SU-DHL-6 (cell line): Measurements from ENCODE around the gene AXDND1.

Experiments used
- H2AFZ ChIP-seq: fragments of 200-600 bp; sonication (generic); 2 replicates; pipeline ENCODE4 v1.6.1; 2014; ENCODE audit warnings: low read depth, mild to moderate bottlenecking, moderate library complexity, mixed read lengths, antibody characterized with exemption, low read length; ENCODE audit not compliant: severe bottlenecking
- H3F3A ChIP-seq: fragments of 200-600 bp; shearing (Covaris generic); 2 replicates; pipeline ENCODE4 v1.6.0; 2016; ENCODE audit warnings: antibody characterized with exemption, mild to moderate bottlenecking; ENCODE audit not compliant: insufficient read depth
- H3K27ac ChIP-seq: fragments of 200-600 bp; sonication (generic); 2 replicates; pipeline ENCODE4 v1.5.1; 2016; ENCODE audit warnings: low read depth, mild to moderate bottlenecking, low read length, moderate library complexity, mixed read lengths
- H3K27me3 ChIP-seq: fragments of 200-600 bp; sonication (generic), shearing (Covaris generic); 2 replicates; pipeline ENCODE4 v1.6.0; 2014; ENCODE audit warnings: mild to moderate bottlenecking, low read length
- H3K36me3 ChIP-seq: fragments of 200-600 bp; sonication (generic); 2 replicates; pipeline ENCODE4 v1.6.1; 2014; ENCODE audit warnings: mild to moderate bottlenecking, low read length, mixed read lengths
- H3K4me2 ChIP-seq: fragments of 300-600, 200-600 bp; shearing (Covaris generic), sonication (generic); 2 replicates; pipeline ENCODE4 v1.6.0; 2014; ENCODE audit warnings: low read length, low read depth, mild to moderate bottlenecking; ENCODE audit not compliant: poor library complexity, severe bottlenecking
- H3K4me3 ChIP-seq: fragments of 200-600 bp; sonication (generic); 2 replicates; pipeline ENCODE4 v1.5.1; 2014; ENCODE audit warnings: antibody characterized with exemption, low read length, mild to moderate bottlenecking, mixed read lengths; ENCODE audit not compliant: insufficient read depth, poor library complexity, severe bottlenecking
- H3K79me2 ChIP-seq: fragments of 200-600 bp; sonication (generic); 2 replicates; pipeline ENCODE4 v1.6.1; 2014; ENCODE audit warnings: mild to moderate bottlenecking, low read length, moderate library complexity; ENCODE audit not compliant: insufficient read depth
- H3K9ac ChIP-seq: fragments of 200-600 bp; sonication (generic); 2 replicates; pipeline ENCODE4 v1.7.0; 2014; ENCODE audit warnings: mild to moderate bottlenecking, low read length
- H3K9me2 ChIP-seq: fragments of 200-600 bp; sonication (generic); replicated peaks from 2 replicates; pipeline ENCODE4 v1.6.1; 2014; ENCODE audit warnings: low read length; ENCODE audit not compliant: insufficient read depth
- H3K9me3 ChIP-seq: fragments of 200-600 bp; sonication (generic); 2 replicates; pipeline ENCODE4 v1.6.1; 2014; ENCODE audit warnings: low read length, mixed read lengths; ENCODE audit not compliant: insufficient read depth
- H4K20me1 ChIP-seq: fragments of 200-600 bp; sonication (generic); 2 replicates; pipeline ENCODE4 v1.6.1; 2014; ENCODE audit warnings: low read depth, mild to moderate bottlenecking, antibody characterized with exemption, low read length, moderate library complexity, mixed read lengths
- EZH2phosphoT487 ChIP-seq: fragments of 200-600 bp; sonication (generic), shearing (Covaris generic); conservative IDR thresholded peaks from 2 replicates; pipeline ENCODE4 v1.6.1; 2018; ENCODE audit warnings: mild to moderate bottlenecking, antibody characterized with exemption, low read length, moderate library complexity, mixed read lengths
- TF ChIP-seq, protein P1 (sequence below): fragments of 200-600 bp; sonication (generic); IDR thresholded peaks from one replicate; pipeline ENCODE4 v1.5.1; 2017; ENCODE audit warnings: antibody characterized with exemption, mild to moderate bottlenecking, low read length, moderate library complexity; ENCODE audit not compliant: insufficient read depth, poor library complexity, severe bottlenecking

AXDND1 gene

DNA sequence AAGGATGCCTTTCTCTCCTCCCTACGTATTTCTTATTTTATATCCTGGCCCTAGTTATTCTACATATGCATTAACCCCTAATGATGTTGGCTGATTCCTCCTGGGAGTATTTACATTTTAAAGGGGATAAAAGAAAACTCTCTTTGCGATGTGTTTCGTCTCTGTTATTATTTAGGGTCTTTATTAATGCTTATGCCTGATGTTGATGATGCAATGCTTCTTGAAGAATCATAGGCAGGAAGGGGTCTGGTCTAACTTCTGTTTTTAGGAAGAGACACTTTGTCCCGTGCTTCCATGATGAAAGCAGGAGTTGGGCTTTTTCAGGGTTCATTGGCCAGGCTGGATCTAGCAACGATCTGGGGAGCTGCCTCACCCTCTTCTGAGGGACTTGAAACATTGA, 210.7 kb downstream of the AXDND1 start:
- no peak overlapping the region for H3K27ac ChIP-seq
- H3K4me2 ChIP-seq, result no peak overlapping the region
- no peak for TF ChIP-seq EZH2phosphoT487
- TF ChIP-seq, protein P1, sequence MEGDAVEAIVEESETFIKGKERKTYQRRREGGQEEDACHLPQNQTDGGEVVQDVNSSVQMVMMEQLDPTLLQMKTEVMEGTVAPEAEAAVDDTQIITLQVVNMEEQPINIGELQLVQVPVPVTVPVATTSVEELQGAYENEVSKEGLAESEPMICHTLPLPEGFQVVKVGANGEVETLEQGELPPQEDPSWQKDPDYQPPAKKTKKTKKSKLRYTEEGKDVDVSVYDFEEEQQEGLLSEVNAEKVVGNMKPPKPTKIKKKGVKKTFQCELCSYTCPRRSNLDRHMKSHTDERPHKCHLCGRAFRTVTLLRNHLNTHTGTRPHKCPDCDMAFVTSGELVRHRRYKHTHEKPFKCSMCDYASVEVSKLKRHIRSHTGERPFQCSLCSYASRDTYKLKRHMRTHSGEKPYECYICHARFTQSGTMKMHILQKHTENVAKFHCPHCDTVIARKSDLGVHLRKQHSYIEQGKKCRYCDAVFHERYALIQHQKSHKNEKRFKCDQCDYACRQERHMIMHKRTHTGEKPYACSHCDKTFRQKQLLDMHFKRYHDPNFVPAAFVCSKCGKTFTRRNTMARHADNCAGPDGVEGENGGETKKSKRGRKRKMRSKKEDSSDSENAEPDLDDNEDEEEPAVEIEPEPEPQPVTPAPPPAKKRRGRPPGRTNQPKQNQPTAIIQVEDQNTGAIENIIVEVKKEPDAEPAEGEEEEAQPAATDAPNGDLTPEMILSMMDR, result no peak
- H3K36me3 ChIP-seq, result no peaks in the 10 kb centered on the region
- H4K20me1 ChIP-seq, result no peaks in the 10 kb centered on the region
- H3K9me3 ChIP-seq, result no peaks in the 10 kb centered on the region
- H3K27me3 ChIP-seq, result no peaks in the 10 kb centered on the region
- H3K4me3 ChIP-seq, result no peak overlapping the region
- H3F3A ChIP-seq, result no peaks in the 10 kb centered on the region
- H3K79me2 ChIP-seq, result no peaks in the 10 kb centered on the region
- no peak overlapping the region for H3K9ac ChIP-seq
- H3K9me2 ChIP-seq, result no peaks in the 10 kb centered on the region
- H2AFZ ChIP-seq, result no peak overlapping the region

DNA sequence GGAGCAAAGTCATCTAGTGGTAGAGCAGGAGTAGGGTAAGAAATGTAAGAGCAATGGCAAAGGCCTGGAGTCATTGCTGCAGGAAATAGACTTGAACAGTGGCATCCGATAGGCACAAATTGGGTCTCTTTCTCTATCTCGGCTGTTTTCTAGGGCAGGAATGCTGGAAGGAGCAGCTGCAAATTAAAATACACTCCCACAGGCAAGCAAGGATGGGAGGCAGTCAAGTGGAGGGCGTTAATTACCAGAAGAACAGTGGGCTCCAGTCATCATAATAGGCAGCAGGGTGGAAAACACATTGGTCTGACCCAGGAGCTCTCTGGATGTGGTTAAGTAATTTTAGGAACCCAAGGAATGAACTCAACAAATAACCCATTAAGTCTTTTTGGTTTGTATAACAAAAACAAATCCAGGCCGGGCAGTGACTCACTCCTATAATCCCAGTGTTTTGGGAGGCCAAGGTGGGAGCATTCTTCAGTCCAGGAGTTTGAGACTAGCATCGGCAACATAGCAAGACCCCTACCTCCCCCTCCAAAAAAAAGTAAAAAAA, 218.1 kb downstream of the AXDND1 start:
- Histone ChIP-seq H3K9me3 (no peaks in the 10 kb centered on the region), H3K36me3 (no peaks in the 10 kb centered on the region), H3K4me3 (no peak overlapping the region), H3F3A (no peaks in the 10 kb centered on the region), H4K20me1 (no peaks in the 10 kb centered on the region), H3K9ac (no peak overlapping the region), H3K79me2 (no peaks in the 10 kb centered on the region), H2AFZ (no peak overlapping the region), H3K27ac (no peak overlapping the region), H3K9me2 (no peaks in the 10 kb centered on the region), H3K27me3 (no peaks in the 10 kb centered on the region), H3K4me2 (no peak overlapping the region)
- TF ChIP-seq, protein P1, result no peak
- TF ChIP-seq EZH2phosphoT487, result no peak

DNA sequence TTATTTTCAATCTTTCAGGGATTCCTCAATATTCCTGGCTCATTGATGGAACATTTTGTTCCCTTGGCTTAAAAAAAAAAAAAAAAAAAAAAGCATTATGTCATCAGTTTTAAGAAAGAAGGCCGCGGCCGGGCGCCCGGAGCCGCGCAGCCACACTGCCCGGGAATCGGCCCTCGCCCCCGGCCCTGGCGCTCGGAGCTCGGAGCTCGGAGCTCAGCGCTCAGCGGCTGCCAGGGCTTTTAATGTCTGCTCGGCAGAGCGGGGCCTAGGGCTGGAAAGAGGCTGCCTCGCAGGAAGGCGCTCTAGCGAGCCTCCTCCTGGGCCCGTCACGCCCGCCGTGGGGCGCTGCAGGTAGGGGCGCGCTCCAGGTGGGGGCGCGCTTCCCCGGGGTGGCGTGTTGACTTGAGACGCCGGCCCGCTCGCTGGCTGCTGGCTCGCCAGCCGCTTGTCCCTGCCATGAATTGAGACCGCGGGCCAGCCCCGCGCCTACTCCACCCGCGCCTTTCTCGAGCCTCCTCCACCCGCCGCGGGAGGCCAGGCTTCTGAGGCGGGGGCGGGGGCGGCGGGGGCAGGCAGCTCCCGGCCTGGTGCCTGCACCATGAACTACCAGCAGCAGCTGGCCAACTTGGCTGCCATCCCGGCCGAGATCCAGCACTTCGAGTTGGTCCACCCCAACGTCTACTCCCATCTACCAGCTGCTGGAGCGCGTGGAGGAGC, 220.5 kb downstream of the AXDND1 start:
- no peak overlapping the region for H3K9ac ChIP-seq
- no peak overlapping the region for H2AFZ ChIP-seq

More for the DNA sequence above, 220.5 kb downstream of the AXDND1 start:
- Histone ChIP-seq H3F3A (no peaks in the 10 kb centered on the region), H3K79me2 (no peaks in the 10 kb centered on the region), H4K20me1 (no peaks in the 10 kb centered on the region), H3K4me3 (no peak overlapping the region), H3K4me2 (no peak overlapping the region), H3K27ac (no peak overlapping the region), H3K36me3 (no peaks in the 10 kb centered on the region), H3K9me3 (no peaks in the 10 kb centered on the region), H3K9me2 (no peaks in the 10 kb centered on the region), H3K27me3 (no peaks in the 10 kb centered on the region)
- TF ChIP-seq, protein P1, result no peak
- TF ChIP-seq EZH2phosphoT487, result no peak
